ENCODE results near the gene FAT1. TPM values are rescaled to one million over a fixed set of nuclear protein-coding genes. Genes with fewer than 3 reads are reported as not detected.

FAT1 gene
- polyA plus RNA-seq, 1 experiment: 489 TPM

GRCh38 chr4:186729856-186730255, 6.2 kb upstream of the FAT1 start:
- CTCF ChIA-PET: interaction anchor here (0.7 to 0.9 kb wide), 2 partner anchors 8 to 158 kb away, joined by 3 to 4 read pairs; no protein-coding TSS in a partner anchor
- TF ChIP-seq CTCF (IDR thresholded peaks at IDR 0.05; ENCODE audit: insufficient read depth, low read depth, low read length): no peak
- POLR2A ChIA-PET: interaction anchor here (0.6 kb wide), 1 partner anchor 297 kb away, joined by 4 read pairs; no protein-coding TSS in a partner anchor
- Histone ChIP-seq H3K27me3 (ENCODE audit: control insufficient read depth, insufficient read depth, low read length) (no peaks in the 10 kb centered on the region), H3K4me3 (ENCODE audit: low read depth, low read length) (no peak overlapping the region), H3K36me3 (ENCODE audit: control insufficient read depth, insufficient read depth, low read length) (no peaks in the 10 kb centered on the region)
- DNase-seq (ENCODE audit: low read depth): no peak

DNA sequence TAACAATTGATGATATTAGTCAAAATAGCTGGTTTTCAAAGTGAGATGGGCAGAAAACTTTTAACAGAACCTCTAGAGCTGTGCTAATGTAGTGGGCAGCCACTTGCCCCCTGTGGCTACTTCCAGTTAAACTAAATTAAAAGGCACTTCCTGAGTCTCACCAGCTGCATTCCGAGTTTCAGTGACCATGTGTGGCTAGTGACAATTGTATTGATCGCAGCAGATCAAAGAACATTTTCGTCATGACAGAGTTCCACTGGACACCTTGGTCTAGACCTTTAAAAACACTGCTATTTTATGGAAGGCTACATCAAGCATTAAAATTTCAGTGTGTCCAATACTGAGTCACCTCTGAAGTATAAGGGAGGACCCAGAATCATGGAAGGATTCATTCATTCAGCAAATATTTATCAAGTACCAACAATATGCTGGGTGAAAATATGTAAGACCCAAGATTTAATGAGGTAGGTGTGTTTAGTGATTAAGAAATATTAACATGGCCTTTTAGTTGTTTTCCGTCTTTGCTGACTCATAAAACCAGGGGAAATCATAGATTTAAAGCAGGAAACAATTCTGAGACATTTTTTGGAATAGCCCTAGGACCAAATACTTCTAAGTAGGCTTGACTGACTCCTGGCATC, 5.1 kb upstream of the FAT1 start:
- ChIA-PET CTCF (interaction anchor here (1.3 kb wide), 1 partner anchor 133 kb away, joined by 3 read pairs; no protein-coding TSS in a partner anchor), POLR2A (no interaction called here)
- DNase-seq (ENCODE audit: low read depth): peak; percentile 50

DNA sequence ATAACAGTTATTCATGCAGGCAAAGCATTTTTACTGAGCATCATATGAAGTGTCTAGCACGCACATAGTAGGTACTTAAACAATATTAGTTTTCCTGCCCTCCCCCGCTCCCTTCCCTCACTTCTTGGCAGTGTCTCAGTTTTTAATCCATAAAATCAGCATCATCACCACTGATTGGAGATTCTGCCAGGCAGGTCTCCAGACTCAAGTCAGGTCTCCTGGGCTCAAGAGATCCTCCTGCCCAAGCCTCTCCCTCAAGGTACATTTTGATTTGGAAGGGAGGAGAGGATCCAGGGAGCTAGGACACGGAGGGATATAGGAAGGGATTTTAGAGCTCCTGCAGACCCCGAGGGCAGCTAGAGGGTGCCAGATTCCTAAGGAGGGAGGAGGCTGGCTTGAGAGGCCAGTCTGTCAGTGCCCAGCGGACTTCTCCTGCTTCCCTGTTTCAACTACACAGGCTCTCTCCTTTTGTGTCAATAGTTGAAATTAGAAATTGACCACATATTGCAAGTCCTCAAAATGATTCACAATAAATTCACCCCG, 4.4 kb upstream of the FAT1 start:
- H3K4me3 ChIP-seq (ENCODE audit: low read depth, low read length): peak overlapping the region; percentile 83
- H3K36me3 ChIP-seq (ENCODE audit: control insufficient read depth, insufficient read depth, low read length): no peaks in the 10 kb centered on the region
- CTCF ChIA-PET: interaction anchor here (0.8 to 1.3 kb wide), 4 partner anchors 8 to 875 kb away, joined by 3 to 4 read pairs (median 4); no protein-coding TSS in a partner anchor
- peak; percentile 13; the same call in 1 of the 2 replicates for TF ChIP-seq CTCF (IDR thresholded peaks at IDR 0.05; ENCODE audit: insufficient read depth, low read depth, low read length)
- no peak for DNase-seq (ENCODE audit: low read depth)
- POLR2A ChIA-PET: no interaction called here
- no peaks in the 10 kb centered on the region for H3K27me3 ChIP-seq (ENCODE audit: control insufficient read depth, insufficient read depth, low read length)

More for the DNA sequence above, 5.1 kb upstream of the FAT1 start:
- Histone ChIP-seq H3K4me3 (ENCODE audit: low read depth, low read length) (no peak overlapping the region), H3K36me3 (ENCODE audit: control insufficient read depth, insufficient read depth, low read length) (no peaks in the 10 kb centered on the region), H3K27me3 (ENCODE audit: control insufficient read depth, insufficient read depth, low read length) (no peaks in the 10 kb centered on the region)
- TF ChIP-seq CTCF (IDR thresholded peaks at IDR 0.05; ENCODE audit: insufficient read depth, low read depth, low read length): no peak

DNA sequence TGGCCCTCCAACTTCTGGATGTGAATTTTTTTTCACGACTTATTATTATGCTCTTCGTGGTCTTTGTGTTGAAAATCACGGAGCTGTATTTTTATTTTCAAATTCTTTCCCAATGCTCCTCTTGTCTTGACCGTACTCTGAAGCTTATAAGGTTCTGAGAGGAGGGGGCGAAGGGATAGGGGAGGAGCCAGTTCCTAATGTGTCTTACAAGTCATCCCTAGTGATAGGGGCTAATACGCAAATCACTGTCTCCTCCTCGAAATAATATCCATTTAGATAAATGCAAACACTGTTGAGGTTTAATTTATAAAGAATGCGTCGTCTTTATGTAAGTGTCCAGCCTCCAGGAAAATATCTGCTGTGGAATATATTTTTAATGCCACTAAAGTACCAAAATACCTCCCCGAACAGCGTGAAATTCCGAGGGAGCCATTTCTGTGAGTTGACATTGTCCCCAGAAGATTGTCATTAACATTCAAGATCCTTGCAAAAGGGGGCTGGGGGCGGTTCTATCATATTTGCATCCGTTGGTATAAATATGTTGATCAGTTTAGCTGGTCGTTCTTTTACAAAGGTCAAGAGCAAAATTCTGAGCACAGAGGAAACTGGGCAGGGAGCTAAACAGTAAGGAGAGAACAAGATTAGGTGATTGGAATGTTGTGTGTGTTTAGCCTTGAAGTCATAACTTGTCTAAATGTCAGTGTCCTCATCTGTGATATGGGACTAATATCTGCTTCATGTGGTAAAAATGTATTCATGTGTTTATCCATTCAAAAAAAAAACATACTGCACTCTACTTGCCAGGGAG, 3.7 kb upstream of the FAT1 start:
- Histone ChIP-seq H3K36me3 (ENCODE audit: control insufficient read depth, insufficient read depth, low read length) (no peaks in the 10 kb centered on the region), H3K4me3 (ENCODE audit: low read depth, low read length) (peak overlapping the region; percentile 83), H3K27me3 (ENCODE audit: control insufficient read depth, insufficient read depth, low read length) (no peaks in the 10 kb centered on the region)
- no peak for TF ChIP-seq CTCF (IDR thresholded peaks at IDR 0.05; ENCODE audit: insufficient read depth, low read depth, low read length)
- ChIA-PET CTCF (interaction anchor here (0.6 to 1.8 kb wide), 7 partner anchors 9 to 876 kb away, joined by 3 to 4 read pairs (median 3); no protein-coding TSS in a partner anchor), POLR2A (interaction anchor here (0.5 kb wide), 1 partner anchor 300 kb away, joined by 3 read pairs; no protein-coding TSS in a partner anchor)
- DNase-seq (ENCODE audit: low read depth): no peak

Data from BJ (cell line).